Stomach (tissue), 4 donors: ENCODE results near the gene VAPA.

Experiments
- CTCF ChIP-seq, 7 experiments: fragments of 450-650 bp in 4 of 7; fragments of 200-600 bp in 3 of 7; sonication (generic) in 3 of 7; IDR thresholded peaks; one replicate each; pipeline ENCODE4 v1.5.1; 2016 to 2019; ENCODE audit warnings: antibody characterized with exemption in 7 of 7, control low read depth in 2 of 7, mild to moderate bottlenecking in 1 of 7
- EP300 ChIP-seq: sonication (generic); formaldehyde crosslinking; IDR thresholded peaks from one replicate; pipeline ENCODE4 v1.6.1; 2017; ENCODE audit warnings: antibody characterized with exemption
- POLR2A ChIP-seq, 4 donors: fragments of 450-650 bp; IDR thresholded peaks; one replicate each; pipeline ENCODE4 v1.6.1; 2016; ENCODE audit warnings: antibody characterized with exemption in 4 of 4, control low read depth in 2 of 4, mild to moderate bottlenecking in 1 of 4, moderate library complexity in 1 of 4
- POLR2AphosphoS5 ChIP-seq, 3 donors: sonication (generic); formaldehyde crosslinking; IDR thresholded peaks; one replicate each; pipeline ENCODE4 v1.6.1; 2016; ENCODE audit warnings: antibody characterized with exemption in 3 of 3

DNA sequence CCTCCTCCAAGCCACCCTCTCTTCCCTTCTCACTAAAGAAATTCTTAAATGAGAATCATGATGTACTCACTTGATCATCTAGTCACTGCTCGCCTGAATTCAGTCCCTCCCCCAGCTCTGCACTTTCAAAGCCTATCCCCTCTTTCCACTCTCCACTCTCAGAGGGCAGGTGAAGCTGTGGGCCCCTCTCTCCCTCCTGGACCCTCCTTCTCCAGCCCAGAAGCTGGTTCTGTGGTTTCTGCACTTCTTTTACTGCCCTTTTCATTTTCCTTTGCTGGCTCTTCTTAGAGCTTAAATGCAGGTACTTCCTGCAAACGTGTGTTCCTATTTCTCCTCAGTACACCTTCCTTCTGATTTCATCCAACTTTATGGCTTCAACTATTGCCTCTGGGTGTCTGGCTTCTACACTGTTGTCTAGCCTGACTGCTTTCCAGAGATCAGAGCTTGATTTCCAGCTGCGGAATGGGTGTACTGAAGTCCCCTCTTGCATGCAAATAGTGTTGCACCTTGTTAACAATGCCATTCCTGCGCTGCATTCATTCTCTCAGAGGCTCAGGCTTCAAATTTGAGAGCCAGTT lies 43.3 kb upstream of the VAPA start:
- no peak for TF ChIP-seq EP300
- no peak for TF ChIP-seq CTCF (IDR thresholded peaks at IDR 0.05)
- TF ChIP-seq POLR2A (IDR thresholded peaks at IDR 0.05), result no peak
- no peak for TF ChIP-seq POLR2AphosphoS5 (IDR thresholded peaks at IDR 0.05)
